Measurements from ENCODE around the gene HMX2. TPM values are rescaled to one million over a fixed set of nuclear protein-coding genes. Genes with fewer than 3 reads are reported as not detected.

Gene HMX2
- total RNA-seq, 1 experiment from 2014 or later, result not detected

DNA sequence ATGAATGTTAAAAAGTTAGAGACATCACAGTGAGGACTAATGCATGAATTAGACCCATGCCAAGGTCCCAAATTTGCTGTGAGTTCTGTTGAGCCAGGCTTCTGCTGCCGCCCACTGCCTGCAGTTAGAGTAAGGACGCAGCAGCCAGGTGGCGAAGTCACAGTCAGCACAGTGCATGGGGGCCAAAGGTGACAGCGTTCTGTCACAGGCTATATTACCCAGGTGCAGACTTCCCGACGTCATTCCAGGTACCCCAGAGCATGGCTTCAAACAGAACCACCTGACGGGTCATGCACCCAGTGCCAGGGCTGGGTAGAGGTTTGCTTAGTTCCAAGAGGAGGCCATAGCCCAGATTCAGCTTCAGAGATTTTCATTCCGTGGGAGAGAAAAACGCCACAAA, 46.1 kb upstream of the HMX2 start:
- Histone ChIP-seq H2AFZ (ENCODE audit: low read length) (no peak overlapping the region), H3K9me2 (replicated peaks; ENCODE audit: low read length) (no peaks in the 10 kb centered on the region), H3K27ac (ENCODE audit: low read length) (no peak overlapping the region), H3K27me3 (ENCODE audit: low read length) (no peaks in the 10 kb centered on the region; the same call in 1 of the 2 replicates), H3K36me3 (ENCODE audit: low read depth, low read length) (no peaks in the 10 kb centered on the region), H3K4me3 (ENCODE audit: low read length) (no peak overlapping the region), H3F3A (ENCODE audit: low read length, unreplicated experiment) (no peaks in the 10 kb centered on the region), H3K9ac (ENCODE audit: low read length) (no peak overlapping the region), H3K4me1 (ENCODE audit: insufficient read depth, low read length) (peaks cover 11% of the 10 kb centered on the region), H3K79me2 (ENCODE audit: low read length) (no peaks in the 10 kb centered on the region), H3K4me2 (ENCODE audit: low read length) (no peak overlapping the region), H3K9me3 (ENCODE audit: low read length) (no peaks in the 10 kb centered on the region), H4K20me1 (ENCODE audit: low read length) (no peaks in the 10 kb centered on the region)
- DNase-seq, result no peak
- intact Hi-C loops (cut with micrococcal nuclease), result no loop called here
- ChIA-PET CTCF (no interaction called here), POLR2A (ENCODE audit: unreplicated experiment) (no interaction called here)
- TF ChIP-seq EZH2phosphoT487 (IDR thresholded peaks at IDR 0.05; ENCODE audit: borderline replicate concordance, low read length) (no peak), EZH2 (IDR thresholded peaks at IDR 0.05; ENCODE audit: low read length, unreplicated experiment) (no peak)
- TF ChIP-seq, protein P1, sequence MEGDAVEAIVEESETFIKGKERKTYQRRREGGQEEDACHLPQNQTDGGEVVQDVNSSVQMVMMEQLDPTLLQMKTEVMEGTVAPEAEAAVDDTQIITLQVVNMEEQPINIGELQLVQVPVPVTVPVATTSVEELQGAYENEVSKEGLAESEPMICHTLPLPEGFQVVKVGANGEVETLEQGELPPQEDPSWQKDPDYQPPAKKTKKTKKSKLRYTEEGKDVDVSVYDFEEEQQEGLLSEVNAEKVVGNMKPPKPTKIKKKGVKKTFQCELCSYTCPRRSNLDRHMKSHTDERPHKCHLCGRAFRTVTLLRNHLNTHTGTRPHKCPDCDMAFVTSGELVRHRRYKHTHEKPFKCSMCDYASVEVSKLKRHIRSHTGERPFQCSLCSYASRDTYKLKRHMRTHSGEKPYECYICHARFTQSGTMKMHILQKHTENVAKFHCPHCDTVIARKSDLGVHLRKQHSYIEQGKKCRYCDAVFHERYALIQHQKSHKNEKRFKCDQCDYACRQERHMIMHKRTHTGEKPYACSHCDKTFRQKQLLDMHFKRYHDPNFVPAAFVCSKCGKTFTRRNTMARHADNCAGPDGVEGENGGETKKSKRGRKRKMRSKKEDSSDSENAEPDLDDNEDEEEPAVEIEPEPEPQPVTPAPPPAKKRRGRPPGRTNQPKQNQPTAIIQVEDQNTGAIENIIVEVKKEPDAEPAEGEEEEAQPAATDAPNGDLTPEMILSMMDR (conservative IDR thresholded peaks at IDR 0.05; ENCODE audit: low read depth, low read length), result no peak
- ATAC-seq, result no peak
- BruUV-seq (replicated peaks), result no TSS peak

DNA sequence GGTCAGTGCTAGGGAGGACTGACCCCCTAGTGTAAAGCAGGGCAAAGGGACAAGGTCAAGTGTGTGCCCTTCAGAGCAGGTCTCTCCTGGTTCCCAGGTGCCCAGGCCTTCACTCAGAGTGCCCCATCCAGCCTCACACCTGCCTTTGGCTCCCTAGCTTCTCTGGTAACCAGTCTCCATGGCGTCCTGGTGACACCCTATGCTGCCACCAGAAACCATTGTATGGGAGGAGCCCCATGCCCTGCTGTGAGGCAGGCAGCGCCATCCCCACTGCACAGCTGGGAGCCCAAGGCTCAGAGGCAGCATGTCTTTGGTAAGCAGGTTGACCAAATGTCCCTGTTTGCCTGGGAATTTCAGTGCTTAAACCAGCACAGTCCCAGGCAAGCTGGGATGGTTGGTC, 45.3 kb upstream of the HMX2 start:
- no peaks in the 10 kb centered on the region for H3K36me3 ChIP-seq (ENCODE audit: low read depth, low read length)
- intact Hi-C loops (cut with micrococcal nuclease), result no loop called here
- TF ChIP-seq EZH2 (IDR thresholded peaks at IDR 0.05; ENCODE audit: low read length, unreplicated experiment), result no peak
- TF ChIP-seq, protein P1 (conservative IDR thresholded peaks at IDR 0.05; ENCODE audit: low read depth, low read length), result no peak
- TF ChIP-seq EZH2phosphoT487 (IDR thresholded peaks at IDR 0.05; ENCODE audit: borderline replicate concordance, low read length), result no peak
- H3F3A ChIP-seq (ENCODE audit: low read length, unreplicated experiment), result no peaks in the 10 kb centered on the region
- H3K4me3 ChIP-seq (ENCODE audit: low read length), result no peak overlapping the region
- no peak overlapping the region for H3K4me2 ChIP-seq (ENCODE audit: low read length)
- no peaks in the 10 kb centered on the region for H3K9me3 ChIP-seq (ENCODE audit: low read length)
- H3K27ac ChIP-seq (ENCODE audit: low read length), result no peak overlapping the region
- CTCF ChIA-PET, result no interaction called here
- H3K4me1 ChIP-seq (ENCODE audit: insufficient read depth, low read length), result peaks cover 11% of the 10 kb centered on the region
- BruUV-seq (replicated peaks), result no TSS peak
- H3K79me2 ChIP-seq (ENCODE audit: low read length), result no peaks in the 10 kb centered on the region
- no peak for ATAC-seq
- H3K27me3 ChIP-seq (ENCODE audit: low read length), result no peaks in the 10 kb centered on the region
- no peaks in the 10 kb centered on the region for H3K9me2 ChIP-seq (replicated peaks; ENCODE audit: low read length)
- no peak overlapping the region for H3K9ac ChIP-seq (ENCODE audit: low read length)
- POLR2A ChIA-PET (ENCODE audit: unreplicated experiment), result no interaction called here
- DNase-seq, result no peak
- no peaks in the 10 kb centered on the region for H4K20me1 ChIP-seq (ENCODE audit: low read length)
- H2AFZ ChIP-seq (ENCODE audit: low read length), result no peak overlapping the region

DNA sequence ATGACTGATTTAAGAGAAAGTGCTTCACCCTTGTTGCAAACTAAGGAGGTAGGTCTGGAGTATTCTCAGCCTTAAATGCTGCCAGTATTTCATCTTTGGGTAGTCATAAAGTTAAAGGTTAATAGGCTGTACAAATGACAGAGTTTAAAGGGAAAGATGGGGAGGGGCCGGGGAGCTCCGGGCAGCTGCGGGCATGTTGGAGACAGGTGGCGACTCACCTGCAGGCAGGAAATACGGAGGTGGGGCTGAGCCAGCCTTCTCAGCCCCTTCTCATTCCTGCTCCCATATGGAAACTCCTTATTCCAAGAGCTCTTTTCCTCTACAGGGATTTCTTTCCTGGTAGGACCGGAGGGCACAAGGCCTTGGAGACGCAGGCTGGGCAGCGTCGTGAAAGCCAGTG, 44.0 kb upstream of the HMX2 start:
- DNase-seq, result peak; percentile 24
- no peak for ATAC-seq
- POLR2A ChIA-PET (ENCODE audit: unreplicated experiment), result no interaction called here

More for the DNA sequence above, 44.0 kb upstream of the HMX2 start:
- CTCF ChIA-PET, result no interaction called here
- BruUV-seq (replicated peaks), result no TSS peak
- Histone ChIP-seq H3K9ac (ENCODE audit: low read length) (no peak overlapping the region), H3K4me3 (ENCODE audit: low read length) (no peak overlapping the region), H3K9me3 (ENCODE audit: low read length) (no peaks in the 10 kb centered on the region), H3K4me2 (ENCODE audit: low read length) (peak overlapping the region; percentile 56), H3K27ac (ENCODE audit: low read length) (no peak overlapping the region), H3K9me2 (replicated peaks; ENCODE audit: low read length) (no peaks in the 10 kb centered on the region), H2AFZ (ENCODE audit: low read length) (peak overlapping the region; percentile 55), H3K4me1 (ENCODE audit: insufficient read depth, low read length) (peaks cover 13% of the 10 kb centered on the region), H3K79me2 (ENCODE audit: low read length) (no peaks in the 10 kb centered on the region), H3K27me3 (ENCODE audit: low read length) (no peaks in the 10 kb centered on the region), H3K36me3 (ENCODE audit: low read depth, low read length) (no peaks in the 10 kb centered on the region), H3F3A (ENCODE audit: low read length, unreplicated experiment) (no peaks in the 10 kb centered on the region), H4K20me1 (ENCODE audit: low read length) (no peaks in the 10 kb centered on the region)
- intact Hi-C loops (cut with micrococcal nuclease), result no loop called here
- TF ChIP-seq, protein P1 (conservative IDR thresholded peaks at IDR 0.05; ENCODE audit: low read depth, low read length), result no peak
- no peak for TF ChIP-seq EZH2phosphoT487 (IDR thresholded peaks at IDR 0.05; ENCODE audit: borderline replicate concordance, low read length)
- TF ChIP-seq EZH2 (IDR thresholded peaks at IDR 0.05; ENCODE audit: low read length, unreplicated experiment), result no peak
